Kidney epithelial cell (primary cell): Measurements from ENCODE around the gene ZNF800. TPM values are rescaled to one million over a fixed set of nuclear protein-coding genes. Genes with fewer than 3 reads are reported as not detected.

ENCODE experiments used
- DNase-seq: peaks from one replicate; pipeline ENCODE4 v3.0.0-alpha.2; 2010; ENCODE audit warnings: low read depth
- H3K27me3 ChIP-seq: 2 replicates; pipeline ENCODE4 v1.6.0; 2011; ENCODE audit warnings: low read length; ENCODE audit not compliant: control insufficient read depth, insufficient read depth
- H3K36me3 ChIP-seq: 2 replicates; pipeline ENCODE4 v1.5.1; 2011; ENCODE audit warnings: low read length; ENCODE audit not compliant: control insufficient read depth, insufficient read depth
- H3K4me3 ChIP-seq: 2 replicates; pipeline ENCODE4 v1.5.1; 2011; ENCODE audit warnings: low read depth, mild to moderate bottlenecking, control low read depth, low read length
- CTCF ChIP-seq: IDR thresholded peaks from 2 replicates; pipeline ENCODE4 v1.5.1; 2011; ENCODE audit warnings: mild to moderate bottlenecking, moderate library complexity, low read length, control low read depth, inconsistent platforms; ENCODE audit not compliant: insufficient read depth, poor library complexity, severe bottlenecking
- total RNA-seq: library from RNA; depleted of rRNA; stranded (reverse); fragments of >200 nt; gene quantifications from 2 replicates; pipeline ENCODE4 v1.2.3, GENCODE V29; 2015

ZNF800 gene
- total RNA-seq, 1 donor from 2014 or later, result 24.2 TPM

- no peak for DNase-seq
- Histone ChIP-seq H3K36me3 (no peaks in the 10 kb centered on the region), H3K4me3 (no peak overlapping the region), H3K27me3 (no peaks in the 10 kb centered on the region)
- TF ChIP-seq CTCF, result no peak
These were observed 49.9 kb downstream of the ZNF800 start for GRCh38 chr7:127342596-127342995.

GRCh38 chr7:127338122-127338521, 54.4 kb downstream of the ZNF800 start:
- Histone ChIP-seq H3K36me3 (no peaks in the 10 kb centered on the region), H3K4me3 (no peak overlapping the region), H3K27me3 (no peaks in the 10 kb centered on the region)
- TF ChIP-seq CTCF, result no peak
- no peak for DNase-seq

GRCh38 chr7:127337581-127337980, 54.9 kb downstream of the ZNF800 start:
- Histone ChIP-seq H3K27me3 (no peaks in the 10 kb centered on the region), H3K4me3 (no peak overlapping the region), H3K36me3 (no peaks in the 10 kb centered on the region)
- no peak for DNase-seq
- TF ChIP-seq CTCF, result no peak

- no peak for TF ChIP-seq CTCF
- DNase-seq, result no peak
- H3K27me3 ChIP-seq, result no peaks in the 10 kb centered on the region
- H3K36me3 ChIP-seq, result no peaks in the 10 kb centered on the region
- no peak overlapping the region for H3K4me3 ChIP-seq
These were observed 56.0 kb downstream of the ZNF800 start for GRCh38 chr7:127336458-127336857.

GRCh38 chr7:127332880-127333279, 59.6 kb downstream of the ZNF800 start:
- no peak overlapping the region for H3K4me3 ChIP-seq
- DNase-seq, result no peak
- H3K27me3 ChIP-seq, result no peaks in the 10 kb centered on the region
- no peak for TF ChIP-seq CTCF
- no peaks in the 10 kb centered on the region for H3K36me3 ChIP-seq

GRCh38 chr7:127330070-127330469, 62.4 kb downstream of the ZNF800 start:
- H3K4me3 ChIP-seq, result no peak overlapping the region
- H3K27me3 ChIP-seq, result no peaks in the 10 kb centered on the region
- no peak for DNase-seq
- no peak for TF ChIP-seq CTCF
- H3K36me3 ChIP-seq, result no peaks in the 10 kb centered on the region
